Right lung (tissue), 5 donors: ENCODE data around the gene ELAVL1. TPM values are rescaled to one million over a fixed set of nuclear protein-coding genes. Genes with fewer than 3 reads are reported as not detected.
A peak's percentile ranks its signal among the peaks of the same experiment; 100 is the strongest.
"Not testable (repeated sequence)": the region's sequence is repeated elsewhere in the genome, so short reads cannot be mapped to it uniquely, and the experiment has no call there.

Experiments
- DNase-seq, 2 donors: peaks; one replicate each; pipeline ENCODE4 v3.0.0-alpha.2; 2013
- polyA plus RNA-seq, 5 donors: library from polyadenylated mRNA; unstranded; fragments of 120-200 nt; gene quantifications; one replicate each; pipeline versions ENCODE4 v1.2.1 to v1.2.3, GENCODE V29; 2013; ENCODE audit warnings: inconsistent platforms in 1 of 5, low replicate concordance in 1 of 5; ENCODE audit not compliant: insufficient read length in 5 of 5, insufficient read depth in 1 of 5

The ELAVL1 gene
- polyA plus RNA-seq, 5 donors: 61.2 to 70.9 (median 66.1) TPM

DNA sequence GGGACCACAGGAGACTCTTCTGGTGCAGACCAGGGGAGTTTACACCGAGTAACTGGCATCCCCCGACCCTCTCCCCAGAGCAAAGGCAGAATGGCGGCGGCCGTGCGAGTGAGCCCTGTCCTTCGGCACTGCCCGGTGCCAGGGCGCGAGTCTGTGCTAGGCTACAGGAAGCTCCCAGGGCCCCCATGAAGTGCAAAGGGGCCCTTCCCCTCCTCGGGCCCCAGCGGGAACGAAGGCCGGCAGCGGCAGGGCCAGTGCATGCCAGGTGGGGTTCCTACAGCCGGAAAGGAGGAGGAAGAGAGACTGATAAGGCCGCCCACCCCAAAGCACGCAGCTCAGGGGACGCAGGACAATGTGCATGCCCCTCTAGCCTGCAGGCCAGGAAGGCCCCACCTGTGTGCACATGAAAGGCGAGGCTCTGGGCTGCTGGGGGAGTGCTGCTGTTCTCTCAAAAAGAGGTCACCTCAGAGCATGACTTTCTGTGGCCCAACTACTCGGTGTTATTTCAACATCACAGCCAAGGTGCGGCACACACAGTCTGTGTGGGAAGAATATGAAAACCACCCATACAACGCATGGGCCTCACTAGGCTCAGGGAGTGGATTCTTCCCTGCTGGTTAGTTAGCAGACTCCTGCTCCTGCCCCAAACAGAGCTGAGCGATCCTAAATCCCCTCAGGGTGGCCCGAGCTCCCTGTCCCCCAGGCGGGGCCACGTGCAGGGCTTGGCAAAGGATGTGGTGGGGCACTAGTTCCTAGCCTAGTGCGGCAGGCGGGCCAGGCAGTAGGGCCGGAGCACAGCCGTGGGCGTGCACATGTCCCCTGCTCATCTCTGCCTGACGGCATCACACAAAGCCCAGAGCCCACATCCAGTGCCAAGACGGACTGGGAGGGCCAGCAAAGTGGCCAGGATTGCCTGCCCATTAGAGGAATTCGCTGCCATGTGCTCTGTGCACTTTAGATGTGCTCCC lies 33.6 kb downstream of the ELAVL1 start:
- DNase-seq: no peak

DNA sequence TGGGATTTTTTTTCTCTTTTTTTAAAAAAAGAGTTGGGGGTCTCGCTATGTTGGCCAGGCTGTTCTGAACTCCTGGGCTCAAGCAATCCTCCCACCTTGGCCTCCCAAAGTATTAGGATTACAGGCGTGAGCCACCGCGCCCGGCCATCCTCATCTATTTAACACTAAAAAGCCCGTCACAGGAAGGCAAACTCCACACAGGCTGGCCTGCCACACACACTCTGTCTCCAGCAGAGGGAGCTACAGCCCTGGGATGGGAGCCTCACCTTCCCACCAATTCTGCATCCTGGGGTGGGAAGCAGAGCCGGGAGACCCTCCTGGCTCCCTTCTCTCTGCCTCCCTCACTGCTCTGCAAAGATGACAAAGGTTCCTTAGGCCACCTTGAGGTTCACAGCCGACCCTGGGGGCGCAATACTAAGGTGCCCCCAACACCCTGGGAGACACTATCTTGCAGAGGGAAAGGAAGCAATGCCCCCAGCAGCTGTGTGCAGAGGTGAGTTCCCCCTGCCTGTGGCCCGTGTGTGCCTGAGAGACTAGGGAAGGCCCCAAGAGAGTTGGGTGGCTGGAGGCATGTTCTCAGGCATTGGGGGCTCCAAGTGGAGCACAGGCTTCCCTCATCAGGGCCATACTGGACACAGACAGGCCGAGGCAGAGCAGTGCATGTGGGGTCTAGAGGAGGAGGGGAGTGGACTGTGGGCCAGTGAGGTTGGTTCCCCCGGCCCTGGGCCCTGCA lies 34.6 kb downstream of the ELAVL1 start:
- DNase-seq: no peak

DNA sequence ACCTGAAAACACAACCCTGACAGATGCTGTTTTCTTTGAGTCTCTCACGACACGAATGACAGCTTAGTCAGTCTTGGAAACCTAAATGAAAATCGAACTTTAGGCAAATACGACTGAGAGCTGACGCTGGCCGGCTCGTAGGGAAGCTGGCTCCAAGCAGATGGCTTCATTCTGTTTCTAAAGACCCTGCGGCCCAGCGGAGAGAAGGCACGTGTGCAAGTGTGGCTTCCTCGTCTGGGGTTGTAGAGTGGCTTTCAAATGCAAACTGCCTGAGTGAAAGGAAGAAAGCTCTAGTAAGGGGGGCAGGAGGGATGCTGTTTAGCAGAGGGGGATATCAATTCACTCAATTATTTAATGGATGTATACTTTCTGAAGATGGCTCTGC lies 35.9 kb downstream of the ELAVL1 start:
- DNase-seq: no peak

DNA sequence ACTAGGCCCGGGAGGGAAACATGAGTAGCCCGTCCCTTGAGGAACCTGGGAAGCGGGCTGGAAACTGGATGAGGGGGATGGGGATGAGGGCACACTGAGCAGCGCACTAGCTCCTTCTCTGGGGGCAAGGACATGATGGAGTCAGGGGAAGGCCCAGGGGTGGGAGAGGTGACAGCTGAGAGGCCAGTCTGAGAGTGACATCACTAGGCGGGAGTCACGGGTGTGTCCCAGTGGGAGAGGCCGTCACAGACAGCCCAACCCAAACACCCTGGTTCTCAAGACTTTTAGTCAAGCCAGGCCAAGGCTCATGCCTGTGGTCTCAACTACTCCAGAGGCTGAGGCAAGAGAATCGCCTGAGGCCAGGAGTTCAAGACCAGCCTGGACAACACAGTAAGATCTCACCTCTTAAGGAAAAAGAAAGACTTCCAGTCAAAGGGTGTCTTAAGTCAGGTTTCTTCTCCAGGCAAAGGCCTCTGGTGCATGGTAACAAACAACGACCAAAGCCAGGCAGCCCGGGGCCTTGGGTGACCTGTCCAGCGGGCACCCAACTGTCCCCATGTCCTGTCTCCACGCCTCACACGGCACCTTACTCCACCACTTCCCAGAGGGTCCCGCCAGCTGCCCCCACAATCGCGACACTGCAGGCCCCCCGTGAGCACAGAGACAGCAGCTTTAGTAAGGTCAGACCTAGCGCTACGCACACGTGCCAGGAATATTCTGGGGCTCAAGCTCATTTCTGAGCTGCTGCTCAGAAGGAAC lies 36.5 kb downstream of the ELAVL1 start:
- no peak for DNase-seq

DNA sequence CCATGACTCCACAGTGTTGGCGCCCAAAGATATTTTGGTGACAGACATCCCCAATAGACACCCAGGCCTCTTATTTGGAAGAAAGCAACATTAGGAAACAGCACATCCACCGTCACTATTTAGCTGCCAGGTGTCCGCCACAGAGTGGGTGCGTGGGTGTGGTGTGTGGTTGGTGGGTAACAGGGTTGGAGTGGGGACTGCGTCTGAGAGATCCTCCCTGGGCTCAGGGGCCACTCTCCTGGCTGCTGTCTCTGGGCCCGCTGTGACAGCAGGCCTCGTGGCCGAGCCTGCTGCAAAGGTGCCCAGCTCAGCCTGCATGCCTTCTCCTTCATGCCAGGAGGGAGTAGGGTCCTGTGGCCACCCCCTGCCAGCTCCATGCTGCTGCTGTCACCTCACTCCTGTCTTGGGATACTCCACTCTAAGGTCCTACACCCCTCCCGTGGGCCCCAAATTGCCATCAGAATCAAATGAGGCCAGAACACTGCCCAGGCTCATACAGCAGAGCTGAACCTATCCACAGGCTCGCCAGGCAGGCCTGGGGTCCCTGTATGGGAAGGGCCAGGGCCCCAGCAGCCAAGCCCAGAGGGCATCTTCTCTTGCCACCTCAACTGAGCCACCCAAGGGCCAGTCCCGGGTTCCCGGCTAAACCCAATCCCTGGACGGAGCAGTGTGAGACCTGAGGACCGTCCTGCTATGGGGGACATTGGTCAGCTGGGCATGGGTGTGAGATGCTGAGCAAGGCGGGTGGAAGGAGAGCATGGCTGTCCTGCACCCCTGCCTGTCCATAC lies 37.2 kb downstream of the ELAVL1 start:
- no peak for DNase-seq

DNA sequence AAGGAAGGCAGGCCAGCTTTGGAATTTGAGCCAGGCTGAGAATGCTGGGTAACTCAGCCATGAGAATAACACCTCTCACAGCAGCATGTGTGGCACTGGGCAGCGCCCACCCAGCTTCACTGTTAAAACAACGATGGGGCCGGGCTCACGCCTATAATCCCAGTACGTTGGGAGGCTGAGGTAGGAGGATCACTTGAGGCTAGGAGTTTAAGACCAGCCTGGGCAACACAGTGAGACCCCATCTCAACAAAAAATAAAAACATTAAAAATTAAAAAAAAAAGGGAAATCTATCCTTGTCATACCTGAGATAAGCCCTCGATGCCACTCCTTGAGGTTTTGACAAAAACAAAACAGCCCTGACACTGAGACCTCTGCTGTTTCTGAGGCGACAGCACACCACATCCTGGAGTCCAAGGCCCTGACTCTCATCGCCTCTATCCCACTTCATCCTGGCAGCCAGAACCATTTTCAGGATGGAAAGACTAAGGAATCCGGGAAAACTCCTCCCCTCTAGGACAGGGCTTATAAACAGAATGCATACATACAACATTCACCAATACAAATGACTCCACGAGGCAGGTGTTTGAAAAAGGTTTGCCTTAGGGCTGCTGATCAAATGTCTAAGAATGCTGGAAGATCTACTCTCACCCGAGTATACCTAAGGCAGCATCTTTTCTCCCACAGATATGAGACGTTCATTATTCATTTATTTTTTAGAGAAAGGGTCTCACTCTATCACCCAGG lies 39.3 kb downstream of the ELAVL1 start:
- no peak for DNase-seq

DNA sequence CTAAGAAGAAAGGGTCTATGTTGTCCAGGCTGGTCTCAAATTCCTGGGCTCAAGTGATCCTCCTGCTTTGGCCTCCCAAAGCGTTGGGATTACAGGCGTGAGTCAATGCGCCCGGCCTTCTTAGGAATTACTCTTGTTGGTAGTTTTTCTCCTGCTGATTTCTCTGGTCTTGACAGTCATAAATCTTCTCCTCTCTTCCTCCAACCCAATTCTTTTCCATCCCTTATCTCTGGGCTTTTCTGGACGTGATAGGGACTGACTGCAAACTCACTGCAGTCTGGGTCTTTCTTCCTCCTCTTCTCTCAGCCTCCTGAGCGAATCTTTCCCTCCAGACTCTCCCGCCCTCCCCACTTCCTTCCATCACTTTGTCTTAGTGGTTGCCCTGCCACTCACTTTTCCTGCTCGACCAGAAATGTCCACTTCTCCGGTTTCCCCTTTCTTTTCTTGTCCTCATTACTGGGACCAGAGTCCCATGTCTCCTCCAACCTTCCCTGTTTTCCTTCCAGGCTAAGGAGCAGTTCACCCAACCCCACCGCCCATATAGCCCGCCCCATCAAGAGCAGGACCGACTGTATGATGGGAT lies 40.1 kb downstream of the ELAVL1 start:
- no peak for DNase-seq

DNA sequence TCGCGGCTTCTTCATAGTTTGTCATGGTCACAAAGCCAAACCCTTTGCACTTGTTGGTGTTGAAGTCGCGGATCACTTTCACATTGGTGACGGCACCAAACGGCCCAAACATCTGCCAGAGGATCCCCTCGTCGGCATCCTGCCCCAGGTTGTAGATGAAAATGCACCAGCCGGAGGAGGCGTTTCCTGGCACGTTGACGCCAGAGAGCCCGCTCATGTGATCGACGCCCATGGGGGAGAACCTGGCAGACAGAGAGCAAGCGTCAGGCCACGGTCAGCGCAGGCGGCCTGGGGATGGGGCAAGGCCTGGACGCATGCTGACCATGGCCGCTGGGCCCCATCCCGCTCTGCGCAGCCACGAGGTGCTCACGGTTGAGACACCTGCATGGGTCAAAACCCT lies 41.9 kb downstream of the ELAVL1 start:
- no peak for DNase-seq

DNA sequence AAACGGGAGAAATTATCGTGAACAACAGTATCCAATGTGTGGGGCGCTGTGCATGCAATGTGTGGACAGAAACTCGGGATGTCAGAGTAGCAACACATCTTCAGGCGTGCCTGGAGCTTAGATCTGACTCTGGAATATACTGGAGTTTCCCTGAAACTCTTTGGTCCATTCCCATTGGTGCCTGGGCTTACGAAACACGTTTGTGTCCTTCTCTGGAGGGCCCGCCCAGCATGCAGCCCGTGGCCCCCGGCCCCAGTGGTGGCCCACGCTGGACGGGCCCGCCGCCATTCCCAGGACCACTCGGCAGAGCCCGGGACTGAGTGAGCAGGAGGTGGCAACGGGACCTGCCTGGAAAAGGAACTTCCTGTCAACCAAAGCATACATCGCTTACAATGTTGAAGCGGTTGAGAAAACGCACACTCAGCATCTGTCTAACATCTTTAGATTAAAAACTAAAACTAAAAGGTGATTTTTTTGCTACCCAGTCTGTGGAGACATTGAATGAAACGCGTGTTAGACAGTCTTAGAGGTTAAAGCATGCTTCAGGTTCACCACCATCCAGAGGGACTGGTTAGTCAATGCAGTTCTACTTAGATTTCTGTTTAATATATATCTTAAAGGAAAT lies 42.7 kb downstream of the ELAVL1 start:
- no peak for DNase-seq

DNA sequence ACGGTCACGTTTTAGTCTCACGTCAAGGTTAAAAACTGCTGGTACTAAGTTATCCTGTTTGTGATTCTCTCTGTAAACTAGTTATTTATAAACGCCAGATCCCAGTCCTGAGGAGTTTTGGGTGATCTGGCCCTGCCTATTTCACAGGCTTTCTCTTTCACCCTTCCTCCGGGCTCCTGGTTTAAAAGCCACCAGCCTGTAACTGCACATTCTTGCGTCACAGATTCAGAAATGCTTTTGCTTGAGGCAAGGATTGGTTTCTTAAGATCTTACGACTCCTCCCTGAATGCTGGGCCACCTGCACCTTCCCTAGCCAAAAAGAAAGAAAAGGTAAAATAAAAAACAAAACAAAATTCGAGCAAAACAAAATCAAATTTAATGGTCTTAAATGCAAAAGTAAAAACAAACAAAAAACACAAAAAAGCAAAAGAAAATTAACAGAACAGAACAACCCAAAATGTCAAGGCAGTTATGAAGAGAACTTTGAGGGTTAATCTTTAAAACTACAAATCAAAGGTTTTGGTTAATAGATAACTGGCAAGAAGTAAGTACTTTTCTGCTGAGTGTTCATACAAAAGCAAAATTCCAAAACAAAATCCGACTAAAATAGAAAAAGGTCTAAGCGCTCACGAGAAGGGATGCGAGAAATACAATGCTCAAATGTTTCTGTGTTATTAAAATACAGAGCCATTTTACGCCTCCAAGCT lies 43.4 kb downstream of the ELAVL1 start:
- no peak for DNase-seq

DNA sequence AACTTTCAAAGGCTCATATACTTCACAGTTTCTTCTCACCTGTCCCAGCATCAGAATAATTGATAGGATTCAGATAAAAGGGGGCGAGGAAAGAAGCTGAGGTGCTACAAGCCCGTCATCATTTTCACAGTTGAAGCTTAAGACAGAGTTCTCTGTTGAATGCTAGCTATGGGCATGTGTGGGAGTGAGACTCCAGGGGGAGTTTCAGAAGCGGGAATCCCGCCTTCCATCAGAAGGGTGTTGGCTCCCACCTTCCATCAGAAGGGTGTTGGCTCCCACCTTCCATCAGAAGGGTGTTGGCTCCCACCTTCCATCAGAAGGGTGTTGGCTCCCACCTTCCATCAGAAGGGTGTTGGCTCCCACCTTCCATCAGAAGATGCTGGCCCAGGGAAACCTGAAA lies 44.4 kb downstream of the ELAVL1 start:
- DNase-seq: not testable (repeated sequence)

DNA sequence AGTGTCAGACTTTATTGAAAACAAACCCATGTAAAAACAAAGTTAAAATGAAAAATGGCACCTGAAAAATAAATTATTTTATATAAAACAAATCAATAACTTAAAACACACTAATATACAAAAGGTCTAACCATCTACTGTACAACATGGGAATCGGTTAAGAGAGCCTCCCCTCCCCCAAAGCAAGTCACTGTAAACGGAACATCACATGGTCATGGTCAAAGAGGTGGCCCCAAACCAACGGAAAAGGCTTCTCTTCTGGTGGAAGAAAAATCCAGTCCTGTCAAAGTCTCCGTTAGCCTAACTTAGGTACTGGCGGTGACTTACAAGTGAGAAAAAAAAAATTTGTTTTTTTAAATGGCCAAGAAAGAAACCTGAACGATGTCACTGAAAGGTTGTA lies 46.2 kb downstream of the ELAVL1 start:
- DNase-seq: no peak

DNA sequence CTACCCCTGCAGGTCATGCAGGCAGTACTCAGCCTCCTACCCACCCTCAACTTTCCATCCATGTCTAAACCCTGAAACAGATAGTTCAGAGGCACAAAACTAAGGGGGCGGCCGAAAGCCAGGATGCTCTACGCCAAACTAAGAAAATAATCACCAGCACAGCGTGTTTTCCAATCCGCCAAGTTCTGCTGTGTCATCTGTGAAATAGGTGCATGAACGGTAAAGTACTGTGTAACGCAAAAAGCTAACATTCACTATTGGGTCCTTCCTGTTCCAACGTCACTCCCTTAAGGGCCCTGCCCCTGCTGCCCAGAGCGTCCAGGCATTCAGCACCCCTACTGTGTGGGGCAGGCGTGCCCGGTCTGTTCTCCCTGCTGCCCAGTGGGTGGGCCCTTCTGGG lies 49.7 kb downstream of the ELAVL1 start:
- DNase-seq: no peak

DNA sequence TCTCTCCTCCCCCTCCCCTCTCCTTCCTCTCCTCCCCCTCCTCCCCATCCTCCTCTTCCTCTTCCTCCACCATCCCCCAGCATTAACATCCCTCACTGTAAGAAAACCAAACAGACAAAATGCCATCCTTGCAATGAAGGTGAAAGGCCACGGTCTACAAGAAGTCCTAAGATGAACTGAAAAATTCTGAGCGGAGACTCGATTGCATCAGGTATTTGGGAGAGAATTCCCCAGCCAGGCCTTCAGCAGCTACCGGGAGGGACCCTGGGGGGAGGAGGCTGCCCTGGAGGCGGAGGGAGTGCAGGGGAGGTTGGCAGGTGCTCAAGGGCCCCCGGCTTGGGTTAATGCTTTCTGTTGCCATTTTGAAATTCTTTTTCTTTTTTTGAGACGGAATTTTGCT lies 51.9 kb downstream of the ELAVL1 start:
- no peak for DNase-seq

DNA sequence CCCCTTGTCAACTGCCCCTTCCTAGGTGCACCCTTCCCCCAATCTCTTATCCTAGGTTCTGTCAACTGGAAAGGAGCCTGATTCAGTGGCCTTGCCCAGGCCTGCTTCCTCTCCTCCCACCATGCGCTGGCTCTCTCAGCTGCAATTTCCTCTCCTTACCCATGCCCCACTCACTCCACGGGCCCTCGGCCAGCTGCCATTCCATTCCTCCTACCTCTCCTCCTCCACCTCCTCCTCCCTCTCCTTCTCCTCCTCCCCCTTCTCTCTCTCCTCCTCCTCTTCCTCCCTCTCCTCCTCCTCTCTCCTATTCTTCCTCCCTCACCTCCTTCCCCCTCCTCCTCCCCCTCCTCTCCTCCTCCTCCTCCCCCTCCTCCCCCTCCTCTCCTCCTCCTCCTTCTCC lies 52.4 kb downstream of the ELAVL1 start:
- no peak for DNase-seq

DNA sequence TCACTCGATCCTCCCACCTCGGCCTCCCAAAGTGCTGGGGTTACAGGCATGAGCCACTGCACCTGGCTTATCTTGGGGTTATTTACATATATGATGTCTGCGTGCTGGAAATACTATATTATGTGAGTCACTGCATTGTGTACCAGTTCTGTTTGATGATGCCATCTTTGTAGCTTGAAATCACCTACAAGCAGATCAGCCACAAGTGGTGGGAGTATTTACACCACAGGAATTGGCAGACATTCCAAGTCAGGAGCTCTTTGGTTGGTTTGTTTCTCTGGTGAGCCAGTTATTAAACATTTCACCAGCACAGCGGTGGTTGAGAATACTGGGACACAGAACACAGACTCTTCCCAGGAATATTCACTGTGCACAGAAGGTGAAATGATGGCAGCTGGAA lies 57.5 kb downstream of the ELAVL1 start:
- no peak for DNase-seq

DNA sequence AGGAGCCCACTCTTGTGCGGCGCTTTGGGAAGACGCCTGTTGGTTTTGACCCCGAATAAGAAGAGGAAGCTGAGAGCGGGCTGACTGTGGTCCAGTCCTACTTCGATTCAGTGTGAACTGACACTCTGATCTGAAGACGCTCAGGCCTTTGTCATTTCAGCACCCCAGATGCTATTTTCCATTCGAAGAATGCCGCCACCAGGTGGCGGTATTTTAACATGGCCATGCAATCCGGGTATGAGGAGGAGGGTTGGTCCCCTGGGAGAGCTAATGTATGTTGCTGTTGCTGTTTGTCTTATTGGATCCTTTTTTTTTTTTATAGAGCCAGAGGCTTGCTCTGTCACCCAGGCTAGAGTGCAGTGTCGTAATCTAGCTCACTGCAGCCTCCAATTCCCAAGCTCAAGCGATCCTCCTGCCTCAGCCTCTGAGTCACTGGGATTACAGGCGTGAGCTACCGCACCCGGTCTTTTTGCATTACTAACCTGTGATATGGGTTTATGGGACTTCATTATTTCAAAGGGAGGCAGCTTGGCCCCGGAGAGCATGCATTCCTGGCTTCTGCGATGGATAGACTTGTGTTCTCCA lies 61.2 kb downstream of the ELAVL1 start:
- peak; percentile 85 for DNase-seq

DNA sequence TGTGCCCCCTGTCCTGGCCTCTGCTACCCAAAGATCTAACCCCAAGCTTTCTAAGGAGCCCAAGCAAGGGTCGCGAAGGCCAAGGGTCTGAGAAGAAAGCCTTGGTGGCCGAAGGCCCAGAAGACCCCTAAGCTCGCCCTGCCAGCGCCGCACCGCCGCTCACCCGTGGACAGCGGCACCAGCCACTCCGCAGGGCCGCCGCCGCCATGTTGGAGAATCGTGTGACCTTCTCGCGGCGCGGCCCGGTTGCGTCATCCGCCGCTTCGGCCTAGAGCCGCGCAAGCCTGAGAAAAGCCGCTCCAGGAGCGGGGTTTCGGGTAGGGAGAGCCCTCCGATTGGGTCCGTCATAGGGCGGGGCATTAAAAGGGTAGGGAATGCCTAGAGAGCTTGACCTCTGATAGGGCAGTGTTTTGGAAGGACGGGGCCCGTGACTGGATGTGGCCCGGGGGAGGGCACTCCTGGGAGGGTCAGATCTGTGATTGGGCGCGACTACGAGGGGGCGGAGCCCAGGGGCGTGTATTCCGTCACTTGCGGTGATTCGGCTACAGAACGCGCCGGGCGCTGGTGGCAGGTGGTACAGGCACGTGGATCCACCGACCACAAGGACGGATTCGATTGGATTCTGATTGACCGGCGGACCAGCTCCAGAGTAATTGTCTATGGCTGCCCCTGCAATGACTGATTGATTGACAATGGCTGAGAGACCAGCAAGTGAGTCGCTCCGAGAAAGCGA lies 61.8 kb downstream of the ELAVL1 start, which contains the start of gene TIMM44:
TSS of gene TIMM44 (minus strand) at position 223 of the 733 bp plus-strand sequence. CDS start at position 208, 15 bp downstream.
- DNase-seq: peak; percentile 98
